Fibroblast of skin of right quadriceps (primary cell): ENCODE measurements around the gene IFTAP.
A peak's percentile ranks its signal among the peaks of the same experiment; 100 is the strongest.
"Not testable (repeated sequence)": the region's sequence is repeated elsewhere in the genome, so short reads cannot be mapped to it uniquely, and the experiment has no call there.

Experiments
- DNase-seq: peaks from one replicate; pipeline ENCODE4 v3.0.0-alpha.2; 2013

Gene IFTAP

GRCh38 chr11:36594316-36594989 is at the start of gene IFTAP:
TSS of gene IFTAP (plus strand) at chr11:36594502. CDS start at chr11:36610104, 15,602 bp downstream.
- peak; percentile 91 for DNase-seq

GRCh38 chr11:36550385-36551115 is 43.8 kb upstream of the IFTAP start:
- no peak for DNase-seq

DNA sequence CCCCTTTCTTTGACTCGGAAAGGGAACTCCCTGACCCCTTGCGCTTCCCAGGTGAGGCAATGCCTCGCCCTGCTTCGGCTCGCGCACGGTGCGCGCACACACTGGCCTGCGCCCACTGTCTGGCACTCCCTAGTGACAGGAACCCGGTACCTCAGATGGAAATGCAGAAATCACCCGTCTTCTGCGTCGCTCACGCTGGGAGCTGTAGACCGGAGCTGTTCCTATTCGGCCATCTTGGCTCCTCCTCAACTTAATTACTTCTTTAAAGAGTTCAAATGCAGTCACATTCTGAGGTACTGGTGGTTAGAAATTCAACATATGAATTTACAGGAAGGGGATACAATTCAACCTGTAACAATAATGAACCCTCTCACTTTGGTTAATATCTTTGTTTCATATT is 36.9 kb upstream of the IFTAP start:
- DNase-seq: not testable (repeated sequence)

DNA sequence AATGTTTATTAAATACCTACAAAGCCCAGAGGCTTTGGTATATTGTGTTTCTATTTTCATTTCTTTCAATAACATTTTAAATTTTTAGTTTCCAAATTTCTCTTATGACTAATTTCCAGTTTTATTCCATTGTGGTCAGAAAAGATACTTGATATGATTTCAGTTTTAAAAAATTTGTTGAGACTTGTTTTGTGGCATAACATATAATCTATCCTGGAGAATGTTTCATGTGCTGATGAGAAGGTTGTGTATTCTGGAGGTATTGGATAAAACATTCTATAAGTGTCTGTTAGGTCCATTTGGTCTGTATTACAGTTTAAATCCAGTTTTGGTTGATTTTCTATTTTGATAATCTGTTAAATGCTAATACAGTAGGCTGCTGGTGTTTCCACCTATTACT is 36.3 kb upstream of the IFTAP start:
- no peak for DNase-seq

DNA sequence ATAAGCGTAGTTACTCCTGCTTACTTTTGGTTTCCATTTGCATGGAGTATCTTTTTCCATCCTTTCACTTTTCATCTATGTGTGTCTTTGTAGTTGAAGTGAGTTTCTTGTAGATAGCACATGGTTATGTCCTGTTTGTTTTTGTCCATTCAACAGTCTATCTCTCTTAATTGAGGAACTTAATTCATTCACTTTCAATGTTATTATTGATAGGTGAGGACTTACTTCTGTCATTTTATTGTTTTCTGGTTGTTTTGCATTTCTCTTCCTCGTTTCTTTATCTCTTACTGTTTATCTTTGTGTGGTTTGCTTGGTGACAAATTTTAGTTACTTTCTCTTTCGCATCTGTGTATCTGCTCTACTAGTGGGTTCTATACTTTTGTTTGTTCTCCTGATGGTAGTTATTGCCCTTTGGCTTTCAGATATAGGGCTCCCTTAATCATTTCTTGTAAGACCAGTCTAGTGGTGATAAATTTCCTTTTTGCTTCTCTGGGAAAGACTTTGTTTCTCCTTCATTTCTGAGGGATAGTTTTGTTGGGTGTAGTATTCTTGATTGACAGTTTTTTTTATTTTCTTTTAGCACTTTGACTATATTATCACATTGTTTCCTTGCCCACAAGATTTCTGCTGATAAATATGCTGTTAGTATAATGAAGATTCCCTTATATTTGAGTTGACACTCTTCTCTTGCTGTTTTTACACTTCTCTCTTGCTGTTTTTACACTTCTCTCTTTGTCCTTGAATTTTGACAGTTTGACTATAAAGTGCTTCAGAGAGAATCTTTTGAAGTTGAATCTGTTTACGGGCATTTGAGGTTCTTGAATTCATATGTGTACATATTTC is 35.5 kb upstream of the IFTAP start:
- no peak for DNase-seq

DNA sequence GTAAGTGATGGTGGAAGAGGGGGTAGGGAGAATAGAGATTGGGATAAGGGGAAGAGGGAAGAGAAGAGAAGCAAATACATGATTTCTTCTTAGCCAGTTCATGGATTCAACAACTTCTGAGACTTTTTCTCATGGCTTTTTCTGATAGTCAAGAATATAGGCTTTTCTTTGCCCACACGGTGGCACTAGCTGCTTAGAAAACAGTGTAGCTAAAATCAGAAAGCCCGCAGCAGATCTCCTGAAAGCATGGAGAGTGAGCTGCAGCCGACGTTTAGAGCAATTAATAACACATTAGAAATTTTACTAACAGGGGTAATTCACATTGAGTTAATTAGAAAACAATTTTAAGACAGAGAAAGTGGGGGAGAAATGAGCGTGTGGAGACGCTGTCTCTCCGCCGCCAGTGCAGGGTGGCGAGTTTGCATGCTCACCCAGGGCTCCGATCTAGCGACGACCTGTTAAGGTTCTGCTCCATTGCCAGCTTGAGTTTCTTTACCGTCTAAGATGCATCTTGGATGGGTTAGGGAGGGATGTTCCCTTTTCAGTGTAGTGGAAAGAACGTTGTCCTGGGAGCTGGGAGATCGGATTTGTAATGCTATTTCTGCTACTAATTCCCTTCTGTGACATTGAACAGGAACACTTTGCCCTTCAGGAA is 29.8 kb upstream of the IFTAP start:
- DNase-seq: peak; percentile 61

- DNase-seq: no peak
Observed at GRCh38 chr11:36565031-36565610, 29.2 kb upstream of the IFTAP start.

DNA sequence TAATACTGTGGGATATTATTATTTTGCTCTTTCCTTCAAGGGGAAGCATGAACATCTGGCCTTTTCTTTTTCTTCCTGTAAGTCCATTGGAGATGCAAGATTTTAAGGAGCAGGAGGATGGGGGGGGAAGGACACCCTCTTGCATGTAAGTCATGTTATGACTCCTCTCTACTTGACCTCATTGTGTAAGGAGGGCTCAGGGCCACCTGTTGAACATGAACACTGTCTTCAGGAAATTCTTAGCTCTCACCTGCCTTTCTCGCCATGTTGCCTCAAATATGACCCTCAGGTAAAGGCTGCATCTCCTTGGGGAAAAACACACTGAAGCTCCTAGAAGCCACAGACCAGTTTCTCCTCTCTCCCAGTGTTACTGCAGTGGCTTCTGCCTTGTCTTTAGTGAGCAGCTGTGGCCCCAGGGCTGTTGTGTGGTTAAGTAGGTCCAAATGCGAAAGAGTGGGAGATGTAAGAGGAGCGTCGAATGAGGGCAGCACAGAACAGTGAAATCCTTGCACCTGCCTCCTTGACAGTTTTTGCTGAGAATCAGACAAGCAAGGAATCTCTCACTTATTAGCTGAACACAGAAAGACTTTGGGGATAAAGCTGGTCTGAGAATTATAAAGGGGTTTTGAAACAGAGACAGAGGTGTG is 27.8 kb upstream of the IFTAP start:
- no peak for DNase-seq

DNA sequence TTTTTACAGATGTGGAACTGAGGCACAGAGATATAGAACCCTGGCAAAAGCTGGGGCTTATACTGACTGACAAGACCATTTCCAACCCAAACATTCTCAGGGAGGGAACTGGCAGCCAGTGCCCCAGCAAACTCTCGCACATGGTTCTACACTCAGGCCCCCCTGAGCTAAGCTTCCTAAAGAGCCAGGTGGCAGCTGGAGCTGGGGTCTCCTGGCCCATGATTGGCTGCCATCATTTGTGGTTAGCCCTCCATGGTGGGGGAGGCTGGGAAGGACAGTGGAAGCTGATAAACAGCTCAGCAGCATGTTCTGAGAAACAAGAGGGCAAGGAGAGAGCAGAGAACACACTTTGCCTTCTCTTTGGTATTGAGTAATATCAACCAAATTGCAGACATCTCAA is 26.6 kb upstream of the IFTAP start, which contains the start of gene RAG1:
Gene RAG1 (plus strand): TSS at position 314 of the 400 bp plus-strand sequence. CDS start 5,298 bp downstream, outside the sequence.
- no peak for DNase-seq

DNA sequence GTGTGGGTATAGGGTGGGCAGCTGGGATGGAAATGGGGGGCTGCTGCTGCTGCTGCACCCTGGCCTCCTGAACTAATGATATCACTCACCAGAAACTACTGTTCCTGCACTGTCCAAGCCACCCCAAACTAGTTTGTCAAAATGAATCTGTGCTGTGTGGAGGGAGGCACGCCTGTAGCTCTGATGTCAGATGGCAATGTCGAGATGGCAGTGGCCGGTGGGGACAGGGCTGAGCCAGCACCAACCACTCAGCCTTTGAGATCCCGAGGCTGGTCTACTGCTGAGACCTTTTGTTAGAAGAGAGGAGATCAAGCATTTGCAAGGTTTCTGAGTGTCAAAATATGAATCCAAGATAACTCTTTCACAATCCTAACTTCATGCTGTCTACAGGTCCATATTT is 25.2 kb upstream of the IFTAP start:
- no peak for DNase-seq

DNA sequence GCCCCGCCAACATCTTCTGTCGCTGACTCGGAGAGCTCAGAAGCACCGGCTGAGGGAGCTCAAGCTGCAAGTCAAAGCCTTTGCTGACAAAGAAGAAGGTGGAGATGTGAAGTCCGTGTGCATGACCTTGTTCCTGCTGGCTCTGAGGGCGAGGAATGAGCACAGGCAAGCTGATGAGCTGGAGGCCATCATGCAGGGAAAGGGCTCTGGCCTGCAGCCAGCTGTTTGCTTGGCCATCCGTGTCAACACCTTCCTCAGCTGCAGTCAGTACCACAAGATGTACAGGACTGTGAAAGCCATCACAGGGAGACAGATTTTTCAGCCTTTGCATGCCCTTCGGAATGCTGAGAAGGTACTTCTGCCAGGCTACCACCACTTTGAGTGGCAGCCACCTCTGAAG is 19.8 kb upstream of the IFTAP start:
- no peak for DNase-seq

DNA sequence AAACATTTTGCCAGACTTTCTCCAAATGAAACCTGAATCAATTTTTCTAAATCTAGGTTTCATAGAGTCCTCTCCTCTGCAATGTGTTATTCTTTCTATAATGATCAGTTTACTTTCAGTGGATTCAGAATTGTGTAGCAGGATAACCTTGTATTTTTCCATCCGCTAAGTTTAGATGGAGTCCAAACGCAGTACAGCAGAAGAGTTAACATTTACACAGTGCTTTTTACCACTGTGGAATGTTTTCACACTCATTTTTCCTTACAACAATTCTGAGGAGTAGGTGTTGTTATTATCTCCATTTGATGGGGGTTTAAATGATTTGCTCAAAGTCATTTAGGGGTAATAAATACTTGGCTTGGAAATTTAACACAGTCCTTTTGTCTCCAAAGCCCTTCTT is 16.9 kb upstream of the IFTAP start:
- no peak for DNase-seq

- DNase-seq: peak; percentile 70
Observed at GRCh38 chr11:36577859-36578258, 16.4 kb upstream of the IFTAP start.

DNA sequence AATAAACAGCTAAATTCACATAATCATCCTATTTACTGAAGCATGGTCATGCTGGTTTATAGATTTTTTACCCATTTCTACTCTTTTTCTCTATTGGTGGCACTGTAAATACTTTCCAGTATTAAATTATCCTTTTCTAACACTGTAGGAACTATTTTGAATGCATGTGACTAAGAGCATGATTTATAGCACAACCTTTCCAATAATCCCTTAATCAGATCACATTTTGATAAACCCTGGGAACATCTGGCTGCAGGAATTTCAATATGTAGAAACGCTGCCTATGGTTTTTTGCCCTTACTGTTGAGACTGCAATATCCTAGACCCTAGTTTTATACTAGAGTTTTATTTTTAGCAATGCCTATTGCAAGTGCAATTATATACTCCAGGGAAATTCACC is 15.8 kb upstream of the IFTAP start:
- DNase-seq: peak; percentile 14

- no peak for DNase-seq
Observed at GRCh38 chr11:36581536-36581935, 12.8 kb upstream of the IFTAP start.

- DNase-seq: no peak
Observed at GRCh38 chr11:36583667-36584066, 10.6 kb upstream of the IFTAP start.

DNA sequence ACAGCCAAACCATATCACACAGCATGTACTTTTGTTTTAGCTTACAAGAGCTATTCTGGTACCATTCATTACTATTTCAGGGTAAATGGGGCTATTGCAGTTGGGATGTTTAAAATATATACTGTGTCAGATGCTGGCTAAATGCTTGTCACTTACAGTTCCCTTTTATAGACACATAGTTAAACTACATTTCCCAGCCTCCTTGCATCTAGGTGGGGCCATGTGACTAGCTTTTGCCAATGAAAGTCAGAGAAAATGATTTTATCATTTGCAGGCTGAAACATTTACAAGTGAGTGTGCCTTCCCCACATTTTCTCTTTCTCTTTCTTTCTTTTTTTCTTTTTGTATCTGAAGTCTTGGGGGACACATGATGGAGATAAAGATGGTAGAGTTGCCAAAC is 7.8 kb upstream of the IFTAP start:
- no peak for DNase-seq

DNA sequence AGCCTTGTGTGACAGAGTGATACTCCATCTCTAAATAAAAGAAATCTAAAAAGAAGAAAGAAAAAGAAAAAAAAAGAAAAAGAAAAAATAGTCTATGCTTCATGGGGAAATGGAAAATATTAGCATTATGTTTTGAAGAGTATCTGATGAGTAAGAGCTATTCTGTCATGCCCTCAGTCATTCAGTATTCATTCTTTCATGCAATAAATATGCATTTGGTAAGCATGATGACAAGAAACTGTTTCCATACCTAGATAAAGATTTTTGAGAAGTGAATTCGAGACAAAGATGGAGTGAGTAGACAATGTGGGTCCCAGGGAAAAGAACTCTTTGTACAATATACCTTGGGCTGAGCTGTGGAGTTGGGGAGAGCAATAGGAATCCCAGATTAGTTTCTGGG is 6.2 kb upstream of the IFTAP start:
- no peak for DNase-seq

DNA sequence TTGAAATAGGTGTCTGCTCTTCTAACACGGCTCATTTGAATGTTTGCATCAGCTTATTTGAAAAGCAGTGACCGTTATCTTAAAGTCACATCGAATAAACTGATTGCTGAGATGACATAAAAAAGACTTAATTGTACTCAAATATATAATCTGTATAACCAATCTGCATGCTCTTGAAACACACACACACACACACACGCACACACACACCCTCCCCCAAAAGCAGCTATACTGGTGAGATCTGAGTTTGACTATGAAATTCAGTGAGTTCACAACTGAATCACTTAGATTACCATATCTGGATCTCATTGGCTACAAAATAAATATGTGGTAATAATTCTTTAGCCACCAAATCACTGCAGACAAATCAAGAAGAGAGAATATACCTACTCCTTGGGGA is 3.8 kb upstream of the IFTAP start:
- DNase-seq: no peak

DNA sequence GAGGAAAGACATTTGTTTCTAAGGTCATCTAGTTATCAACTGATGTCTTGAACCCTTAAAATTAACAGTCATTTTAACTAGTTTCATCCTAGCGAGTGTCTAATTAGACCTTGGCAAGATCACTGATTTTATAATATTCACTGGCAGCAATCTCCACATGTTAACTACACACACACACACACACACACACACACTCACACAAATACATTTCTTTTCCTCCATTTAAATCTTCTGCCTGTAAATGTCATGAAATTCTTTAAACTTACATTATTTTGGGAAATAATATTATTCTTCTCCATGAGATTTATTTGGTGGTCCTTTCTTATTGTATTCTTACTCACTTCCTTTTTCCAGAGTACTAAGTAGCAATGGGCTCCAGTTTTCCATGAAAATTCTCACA is 2.9 kb upstream of the IFTAP start:
- DNase-seq: no peak

DNA sequence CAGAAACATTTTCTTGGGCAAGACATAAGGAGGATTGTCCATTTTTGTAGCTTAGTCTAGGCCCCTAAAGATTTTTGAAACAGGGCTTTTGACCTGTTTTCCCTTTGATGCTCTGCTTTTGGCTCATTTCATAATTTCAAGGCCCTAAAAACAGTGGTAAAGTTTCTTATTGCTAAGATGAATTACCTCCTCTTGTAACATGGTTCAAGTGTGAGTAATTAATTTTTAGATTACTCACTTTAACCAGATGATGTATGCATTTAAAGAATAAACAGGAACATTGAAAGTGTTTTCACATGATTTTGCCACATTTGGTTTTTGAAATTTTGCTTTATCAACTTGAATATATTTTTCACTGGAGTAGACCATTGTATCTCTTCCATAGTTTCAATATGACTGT is 2.6 kb downstream of the IFTAP start:
- no peak for DNase-seq

- no peak for DNase-seq
Observed at GRCh38 chr11:36598051-36598450, 3.7 kb downstream of the IFTAP start, which contains the start of gene RAG2. TSS of gene RAG2 (minus strand) at chr11:36598236. CDS start at chr11:36594168, 4,068 bp downstream.
